ENCODE results near the gene PSMA6.

PSMA6 gene

DNA sequence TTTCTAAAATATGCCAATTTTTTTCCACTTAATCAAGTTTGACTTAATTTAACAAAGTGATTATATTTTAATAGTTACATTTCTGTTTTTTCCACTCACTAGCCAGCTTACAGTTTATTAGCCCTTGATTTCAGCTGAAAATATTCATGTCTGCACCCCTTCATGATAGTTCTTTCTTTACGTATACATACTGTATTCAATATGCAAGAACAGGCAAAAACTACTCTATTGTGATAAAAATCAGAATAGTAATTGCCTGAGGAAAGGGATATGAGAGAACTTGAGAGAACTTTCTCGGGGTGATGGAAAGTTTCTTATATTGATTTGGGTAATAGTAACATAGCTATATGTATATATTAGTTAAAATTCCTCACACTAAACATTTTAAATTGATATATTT is 17.4 kb upstream of the PSMA6 start:
- no peak for DNase-seq
- Histone ChIP-seq H3K36me3 (replicated peaks) (no peaks in the 10 kb centered on the region), H3K27me3 (replicated peaks) (no peaks in the 10 kb centered on the region), H3K27ac (no peak overlapping the region), H3K4me3 (ENCODE audit: low read depth, low read length) (no peak overlapping the region)
- TF ChIP-seq, protein P1, sequence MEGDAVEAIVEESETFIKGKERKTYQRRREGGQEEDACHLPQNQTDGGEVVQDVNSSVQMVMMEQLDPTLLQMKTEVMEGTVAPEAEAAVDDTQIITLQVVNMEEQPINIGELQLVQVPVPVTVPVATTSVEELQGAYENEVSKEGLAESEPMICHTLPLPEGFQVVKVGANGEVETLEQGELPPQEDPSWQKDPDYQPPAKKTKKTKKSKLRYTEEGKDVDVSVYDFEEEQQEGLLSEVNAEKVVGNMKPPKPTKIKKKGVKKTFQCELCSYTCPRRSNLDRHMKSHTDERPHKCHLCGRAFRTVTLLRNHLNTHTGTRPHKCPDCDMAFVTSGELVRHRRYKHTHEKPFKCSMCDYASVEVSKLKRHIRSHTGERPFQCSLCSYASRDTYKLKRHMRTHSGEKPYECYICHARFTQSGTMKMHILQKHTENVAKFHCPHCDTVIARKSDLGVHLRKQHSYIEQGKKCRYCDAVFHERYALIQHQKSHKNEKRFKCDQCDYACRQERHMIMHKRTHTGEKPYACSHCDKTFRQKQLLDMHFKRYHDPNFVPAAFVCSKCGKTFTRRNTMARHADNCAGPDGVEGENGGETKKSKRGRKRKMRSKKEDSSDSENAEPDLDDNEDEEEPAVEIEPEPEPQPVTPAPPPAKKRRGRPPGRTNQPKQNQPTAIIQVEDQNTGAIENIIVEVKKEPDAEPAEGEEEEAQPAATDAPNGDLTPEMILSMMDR (IDR thresholded peaks at IDR 0.05; ENCODE audit: low read depth, low read length, missing control alignments), result no peak
- in situ Hi-C loops (cut with HindIII; ENCODE audit: low pct_ligation_motif_present, low sequenced_read_pairs), result no loop called here

DNA sequence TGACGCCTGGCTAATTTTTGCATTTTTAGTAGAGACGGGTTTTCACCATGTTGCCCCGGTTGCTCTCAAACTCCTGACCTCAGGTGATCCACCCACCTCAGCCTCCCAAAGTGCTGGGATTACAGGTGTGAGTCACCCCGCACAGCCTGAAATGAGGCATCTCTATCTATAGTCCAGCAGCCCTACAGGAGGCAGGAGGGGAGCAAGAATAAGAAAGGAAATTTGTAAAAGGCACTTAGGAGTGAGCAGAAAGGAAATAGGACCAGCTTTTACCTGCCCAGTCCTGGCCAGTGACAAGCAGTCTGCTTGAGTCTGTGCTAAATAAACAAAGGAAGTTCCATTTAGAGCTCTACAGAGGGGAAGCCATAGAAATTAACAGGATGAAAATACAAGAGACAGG is 15.0 kb upstream of the PSMA6 start:
- H3K4me3 ChIP-seq (ENCODE audit: low read depth, low read length), result no peak overlapping the region
- no peaks in the 10 kb centered on the region for H3K27me3 ChIP-seq (replicated peaks)
- no peak overlapping the region for H3K27ac ChIP-seq
- no peaks in the 10 kb centered on the region for H3K36me3 ChIP-seq (replicated peaks)
- TF ChIP-seq, protein P1 (IDR thresholded peaks at IDR 0.05; ENCODE audit: low read depth, low read length, missing control alignments), result no peak
- no peak for DNase-seq
- in situ Hi-C loops (cut with HindIII; ENCODE audit: low pct_ligation_motif_present, low sequenced_read_pairs), result no loop called here

DNA sequence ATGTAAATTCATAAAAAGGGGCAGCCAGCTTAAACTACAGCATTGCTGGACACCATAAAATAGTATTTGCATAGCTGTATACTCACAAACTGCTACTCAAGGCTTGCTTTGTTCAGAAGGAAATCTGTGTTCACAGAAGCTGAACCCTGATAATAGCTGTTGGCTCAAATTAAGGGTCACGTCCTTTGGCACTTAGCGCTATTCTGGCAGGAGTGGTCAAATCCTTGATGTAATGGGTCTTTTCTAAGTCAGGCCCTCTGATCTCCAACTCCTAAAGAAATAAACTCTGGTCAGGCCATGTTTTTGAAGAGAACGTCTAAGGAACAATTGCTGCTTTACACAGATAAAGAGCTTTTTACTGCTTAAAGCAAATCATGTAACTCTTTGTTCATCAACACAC is 12.8 kb upstream of the PSMA6 start:
- H3K27ac ChIP-seq, result no peak overlapping the region
- TF ChIP-seq, protein P1 (IDR thresholded peaks at IDR 0.05; ENCODE audit: low read depth, low read length, missing control alignments), result no peak
- in situ Hi-C loops (cut with HindIII; ENCODE audit: low pct_ligation_motif_present, low sequenced_read_pairs), result no loop called here

DNA sequence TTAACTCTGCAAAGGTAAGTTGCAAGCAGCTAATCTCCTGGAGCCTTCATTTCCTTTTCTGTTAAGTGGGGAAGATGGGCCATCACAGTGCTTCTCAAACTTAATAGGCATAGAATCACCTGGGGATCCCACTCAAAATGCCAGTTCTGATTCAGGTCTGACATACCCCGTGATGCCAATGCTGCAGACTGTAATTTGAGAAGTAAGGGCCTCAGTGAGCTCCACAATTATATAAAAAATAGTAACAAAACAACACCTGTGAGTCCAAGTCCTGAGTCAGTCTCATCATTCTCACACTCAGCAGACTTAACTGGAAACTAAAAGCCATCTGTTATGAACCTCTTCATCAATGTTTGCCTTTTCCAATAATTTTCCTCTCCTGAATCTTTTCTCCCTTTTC is 10.8 kb upstream of the PSMA6 start:
- no peak overlapping the region for H3K4me3 ChIP-seq (ENCODE audit: low read depth, low read length)
- no peaks in the 10 kb centered on the region for H3K36me3 ChIP-seq (replicated peaks)
- no peak for DNase-seq
- H3K27me3 ChIP-seq (replicated peaks), result no peaks in the 10 kb centered on the region
- in situ Hi-C loops (cut with HindIII; ENCODE audit: low pct_ligation_motif_present, low sequenced_read_pairs), result no loop called here
- TF ChIP-seq, protein P1 (IDR thresholded peaks at IDR 0.05; ENCODE audit: low read depth, low read length, missing control alignments), result no peak
- H3K27ac ChIP-seq, result no peak overlapping the region

More for the DNA sequence above, 12.8 kb upstream of the PSMA6 start:
- no peaks in the 10 kb centered on the region for H3K36me3 ChIP-seq (replicated peaks)
- no peak overlapping the region for H3K4me3 ChIP-seq (ENCODE audit: low read depth, low read length)
- no peak for DNase-seq
- no peaks in the 10 kb centered on the region for H3K27me3 ChIP-seq (replicated peaks)

DNA sequence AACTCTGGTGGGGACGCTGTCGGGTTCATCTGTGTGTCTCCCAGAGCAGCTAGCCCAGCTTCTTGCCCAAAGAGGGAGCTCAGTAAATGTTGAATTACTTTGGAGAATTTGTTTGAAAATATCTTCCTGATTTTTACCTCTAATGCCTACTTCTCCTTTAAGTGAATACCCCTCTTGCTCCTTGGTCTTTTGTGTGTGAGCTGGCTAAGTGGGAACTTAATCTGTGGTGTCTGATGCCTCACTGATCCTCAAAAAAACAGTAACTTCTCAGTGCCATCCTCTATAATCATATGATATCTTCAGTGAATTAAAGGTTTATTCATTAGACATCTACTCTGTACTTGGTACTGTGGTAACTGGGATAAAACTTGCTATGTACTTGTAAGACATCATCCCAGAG is 7.7 kb upstream of the PSMA6 start:
- Histone ChIP-seq H3K36me3 (replicated peaks) (no peaks in the 10 kb centered on the region), H3K27ac (no peak overlapping the region), H3K27me3 (replicated peaks) (no peaks in the 10 kb centered on the region), H3K4me3 (ENCODE audit: low read depth, low read length) (no peak overlapping the region)
- in situ Hi-C loops (cut with HindIII; ENCODE audit: low pct_ligation_motif_present, low sequenced_read_pairs), result no loop called here
- DNase-seq, result no peak
- TF ChIP-seq, protein P1 (IDR thresholded peaks at IDR 0.05; ENCODE audit: low read depth, low read length, missing control alignments), result no peak

DNA sequence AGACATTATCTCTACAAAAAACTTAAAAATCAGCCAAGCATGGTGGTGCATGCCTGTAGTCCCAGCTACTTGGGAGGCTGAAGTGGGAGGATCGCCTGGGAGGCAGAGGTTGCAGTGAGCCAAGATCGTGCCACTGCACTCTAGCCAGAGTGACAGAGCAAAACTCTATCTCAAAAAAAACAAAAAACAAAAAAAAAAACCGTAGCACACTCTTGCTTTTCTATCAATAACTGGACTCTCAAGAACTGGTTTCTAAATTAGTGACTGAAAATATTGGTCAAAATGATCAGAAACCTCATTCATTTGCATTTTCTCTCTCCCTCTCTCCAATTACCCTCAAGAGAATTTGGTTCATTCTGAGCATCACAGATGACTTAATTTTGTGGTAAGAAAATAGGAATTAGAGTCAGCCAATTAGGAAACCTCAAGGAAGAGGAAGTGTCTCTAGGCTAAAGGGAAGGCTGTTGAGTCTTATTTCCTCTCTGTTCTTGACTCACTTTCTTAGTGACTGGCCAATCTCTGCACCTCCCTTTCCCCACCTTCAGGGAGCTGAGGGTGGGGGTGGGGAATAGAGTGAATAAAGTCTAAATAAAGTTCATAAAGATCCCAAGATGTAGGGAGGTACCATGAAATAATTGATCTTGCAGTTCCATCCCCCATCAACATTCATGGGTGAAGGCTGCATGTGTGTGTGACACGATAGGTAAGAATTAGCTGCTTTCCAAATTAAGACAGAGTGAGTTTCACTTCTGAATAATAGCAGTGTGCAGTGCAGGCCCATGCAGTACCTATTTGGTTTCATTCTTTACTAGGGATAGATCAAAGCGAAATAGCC is 6.8 kb upstream of the PSMA6 start:
- TF ChIP-seq, protein P1 (IDR thresholded peaks at IDR 0.05; ENCODE audit: low read depth, low read length, missing control alignments), result no peak
- no peak overlapping the region for H3K27ac ChIP-seq
- no peaks in the 10 kb centered on the region for H3K27me3 ChIP-seq (replicated peaks)
- H3K4me3 ChIP-seq (ENCODE audit: low read depth, low read length), result no peak overlapping the region
- H3K36me3 ChIP-seq (replicated peaks), result no peaks in the 10 kb centered on the region
- no peak for DNase-seq
- in situ Hi-C loops (cut with HindIII; ENCODE audit: low pct_ligation_motif_present, low sequenced_read_pairs), result no loop called here

Data from brain microvascular endothelial cell (primary cell).